ENCODE data around the gene EGR4.

The EGR4 gene

DNA sequence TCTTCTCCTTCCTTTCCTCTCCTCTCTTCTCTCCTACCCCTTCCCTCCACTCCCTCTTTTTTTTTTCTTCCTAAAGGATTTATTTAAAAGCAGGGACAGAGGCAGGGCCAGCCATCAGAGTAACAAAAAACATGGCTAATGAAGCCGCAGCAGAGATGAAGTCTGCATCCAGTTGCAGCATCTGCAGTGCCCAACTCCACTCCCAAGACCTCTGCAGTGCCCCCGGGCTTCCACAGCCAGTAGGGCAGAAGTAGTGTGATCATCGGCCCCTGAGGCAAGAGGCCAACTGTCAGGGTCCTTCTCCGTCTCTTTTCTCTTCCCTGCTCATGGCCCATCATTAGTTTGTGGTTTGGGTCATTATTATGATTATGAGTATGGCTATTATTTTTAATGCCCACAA, 4.2 kb upstream of the EGR4 start:
- no peak overlapping the region for H3K4me3 ChIP-seq (ENCODE audit: low read length)
- H3K9me3 ChIP-seq (ENCODE audit: control insufficient read depth, insufficient read depth, low read length), result no peaks in the 10 kb centered on the region
- no peaks in the 10 kb centered on the region for H3F3A ChIP-seq (ENCODE audit: control insufficient read depth, insufficient read depth)
- peaks cover 59% of the 10 kb centered on the region for H3K27me3 ChIP-seq (ENCODE audit: control insufficient read depth, low read length)
- no peaks in the 10 kb centered on the region for H3K79me2 ChIP-seq (ENCODE audit: control insufficient read depth, low read length)
- H3K4me1 ChIP-seq (ENCODE audit: control insufficient read depth, low read length), result peaks cover 5% of the 10 kb centered on the region; the same call in 1 of the 2 replicates
- H3K4me2 ChIP-seq (ENCODE audit: low read length), result no peak overlapping the region
- no peaks in the 10 kb centered on the region; the same call in 1 of the 2 replicates for H4K20me1 ChIP-seq (ENCODE audit: control insufficient read depth, insufficient read depth, low read depth, low read length)
- no peak overlapping the region for H3K27ac ChIP-seq (ENCODE audit: low read depth, low read length)
- TF ChIP-seq CTCF (IDR thresholded peaks at IDR 0.05; ENCODE audit: low read depth, low read length, poor library complexity, severe bottlenecking), result no peak
- no peak for TF ChIP-seq EZH2phosphoT487 (IDR thresholded peaks at IDR 0.05; ENCODE audit: borderline replicate concordance, low read length)
- H3K36me3 ChIP-seq (ENCODE audit: control insufficient read depth, low read length), result no peaks in the 10 kb centered on the region
- no peaks in the 10 kb centered on the region for H3K9me2 ChIP-seq (replicated peaks; ENCODE audit: control insufficient read depth, low read length)

- Histone ChIP-seq H3K79me2 (ENCODE audit: control insufficient read depth, low read length) (no peaks in the 10 kb centered on the region), H3K4me1 (ENCODE audit: control insufficient read depth, low read length) (peaks cover 5% of the 10 kb centered on the region; the same call in 1 of the 2 replicates), H3K27me3 (ENCODE audit: control insufficient read depth, low read length) (peaks cover 64% of the 10 kb centered on the region), H3F3A (ENCODE audit: control insufficient read depth, insufficient read depth) (no peaks in the 10 kb centered on the region), H4K20me1 (ENCODE audit: control insufficient read depth, insufficient read depth, low read depth, low read length) (no peaks in the 10 kb centered on the region; the same call in 1 of the 2 replicates), H3K4me3 (ENCODE audit: low read length) (no peak overlapping the region), H3K27ac (ENCODE audit: low read depth, low read length) (no peak overlapping the region), H3K36me3 (ENCODE audit: control insufficient read depth, low read length) (no peaks in the 10 kb centered on the region), H3K9me2 (replicated peaks; ENCODE audit: control insufficient read depth, low read length) (no peaks in the 10 kb centered on the region), H3K9me3 (ENCODE audit: control insufficient read depth, insufficient read depth, low read length) (no peaks in the 10 kb centered on the region), H3K4me2 (ENCODE audit: low read length) (no peak overlapping the region)
- no peak for TF ChIP-seq CTCF (IDR thresholded peaks at IDR 0.05; ENCODE audit: low read depth, low read length, poor library complexity, severe bottlenecking)
- TF ChIP-seq EZH2phosphoT487 (IDR thresholded peaks at IDR 0.05; ENCODE audit: borderline replicate concordance, low read length), result no peak
Measured at GRCh38 chr2:73297151-73297559, 3.8 kb upstream of the EGR4 start.

DNA sequence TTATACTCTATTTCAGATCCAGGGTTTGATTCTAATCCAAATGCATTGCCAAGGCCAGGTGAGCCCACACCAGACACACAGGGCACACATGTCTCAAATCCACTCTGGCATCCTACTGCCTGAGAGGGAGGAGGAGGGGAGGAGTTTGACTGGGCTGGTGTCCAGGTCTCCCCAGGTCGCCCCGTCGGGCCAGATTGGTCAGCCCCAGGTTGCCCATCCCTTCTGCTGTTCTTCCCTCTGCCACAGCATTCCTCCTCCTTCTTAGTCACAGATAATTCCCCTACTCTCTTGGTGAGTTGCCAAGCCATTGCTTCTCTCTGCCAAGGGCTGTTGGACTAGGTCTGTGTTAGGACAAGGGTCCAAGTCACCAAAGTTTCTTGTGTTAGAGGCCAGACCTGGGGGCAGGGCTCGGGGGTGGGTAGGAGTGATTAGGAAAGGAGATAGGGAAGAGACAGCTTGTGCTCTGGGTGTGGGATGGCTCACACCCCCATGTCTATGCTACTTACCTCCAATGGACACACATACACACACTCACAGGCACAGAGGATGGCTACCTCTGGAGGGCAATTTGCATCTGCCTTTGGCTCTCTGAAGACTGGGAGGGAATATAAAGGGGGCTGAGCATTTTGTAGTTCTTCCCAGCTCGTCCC, 2.5 kb upstream of the EGR4 start:
- TF ChIP-seq CTCF (IDR thresholded peaks at IDR 0.05; ENCODE audit: low read depth, low read length, poor library complexity, severe bottlenecking) (no peak), EZH2phosphoT487 (IDR thresholded peaks at IDR 0.05; ENCODE audit: borderline replicate concordance, low read length) (no peak)
- Histone ChIP-seq H3K9me3 (ENCODE audit: control insufficient read depth, insufficient read depth, low read length) (no peaks in the 10 kb centered on the region), H3K4me2 (ENCODE audit: low read length) (no peak overlapping the region), H3K9me2 (replicated peaks; ENCODE audit: control insufficient read depth, low read length) (no peaks in the 10 kb centered on the region), H3K4me1 (ENCODE audit: control insufficient read depth, low read length) (peaks cover 5% of the 10 kb centered on the region; the same call in 1 of the 2 replicates), H3K79me2 (ENCODE audit: control insufficient read depth, low read length) (no peaks in the 10 kb centered on the region), H3F3A (ENCODE audit: control insufficient read depth, insufficient read depth) (no peaks in the 10 kb centered on the region), H3K27me3 (ENCODE audit: control insufficient read depth, low read length) (peaks cover 77% of the 10 kb centered on the region), H3K27ac (ENCODE audit: low read depth, low read length) (no peak overlapping the region), H4K20me1 (ENCODE audit: control insufficient read depth, insufficient read depth, low read depth, low read length) (no peaks in the 10 kb centered on the region; the same call in 1 of the 2 replicates), H3K4me3 (ENCODE audit: low read length) (no peak overlapping the region), H3K36me3 (ENCODE audit: control insufficient read depth, low read length) (no peaks in the 10 kb centered on the region)
